GM12874 (cell line): ENCODE measurements around the gene HSF2BP.

ENCODE experiments used
- TF ChIP-seq, protein P1 (sequence below): IDR thresholded peaks from 2 replicates; pipeline ENCODE4 v1.5.1; 2011; ENCODE audit warnings: low read depth, mild to moderate bottlenecking, control low read depth, low read length, moderate library complexity; ENCODE audit not compliant: insufficient read depth

The HSF2BP gene

GRCh38 chr21:43699933-43700599, 40.8 kb upstream of the HSF2BP start:
- TF ChIP-seq, protein P1, sequence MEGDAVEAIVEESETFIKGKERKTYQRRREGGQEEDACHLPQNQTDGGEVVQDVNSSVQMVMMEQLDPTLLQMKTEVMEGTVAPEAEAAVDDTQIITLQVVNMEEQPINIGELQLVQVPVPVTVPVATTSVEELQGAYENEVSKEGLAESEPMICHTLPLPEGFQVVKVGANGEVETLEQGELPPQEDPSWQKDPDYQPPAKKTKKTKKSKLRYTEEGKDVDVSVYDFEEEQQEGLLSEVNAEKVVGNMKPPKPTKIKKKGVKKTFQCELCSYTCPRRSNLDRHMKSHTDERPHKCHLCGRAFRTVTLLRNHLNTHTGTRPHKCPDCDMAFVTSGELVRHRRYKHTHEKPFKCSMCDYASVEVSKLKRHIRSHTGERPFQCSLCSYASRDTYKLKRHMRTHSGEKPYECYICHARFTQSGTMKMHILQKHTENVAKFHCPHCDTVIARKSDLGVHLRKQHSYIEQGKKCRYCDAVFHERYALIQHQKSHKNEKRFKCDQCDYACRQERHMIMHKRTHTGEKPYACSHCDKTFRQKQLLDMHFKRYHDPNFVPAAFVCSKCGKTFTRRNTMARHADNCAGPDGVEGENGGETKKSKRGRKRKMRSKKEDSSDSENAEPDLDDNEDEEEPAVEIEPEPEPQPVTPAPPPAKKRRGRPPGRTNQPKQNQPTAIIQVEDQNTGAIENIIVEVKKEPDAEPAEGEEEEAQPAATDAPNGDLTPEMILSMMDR, result no peak

- TF ChIP-seq, protein P1, result no peak
Observed at GRCh38 chr21:43697758-43698643, 38.7 kb upstream of the HSF2BP start.

DNA sequence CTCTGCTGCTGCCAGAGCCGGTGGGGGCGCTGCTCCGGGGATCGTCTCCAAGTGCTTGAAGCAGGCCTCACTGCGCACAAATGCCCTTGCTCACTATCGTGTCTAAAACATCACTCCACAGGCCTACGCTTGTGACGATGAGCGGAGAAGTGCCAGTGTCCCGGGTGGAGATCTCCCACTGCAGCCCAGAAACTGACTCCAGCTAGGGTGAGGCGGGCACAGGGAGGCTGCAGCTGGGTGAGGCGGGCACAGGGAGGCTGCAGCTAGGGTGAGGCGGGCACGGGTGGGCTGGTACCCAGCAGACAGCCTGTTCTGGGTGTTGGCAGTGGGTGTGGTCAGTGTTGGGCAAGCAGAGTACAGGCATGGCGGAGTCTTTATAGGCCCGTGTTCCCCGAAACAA, 36.9 kb upstream of the HSF2BP start:
- TF ChIP-seq, protein P1, result no peak

- TF ChIP-seq, protein P1, result no peak
Observed at GRCh38 chr21:43694437-43695079, 35.3 kb upstream of the HSF2BP start.

- TF ChIP-seq, protein P1, result no peak
Observed at GRCh38 chr21:43693981-43694380, 34.7 kb upstream of the HSF2BP start.

DNA sequence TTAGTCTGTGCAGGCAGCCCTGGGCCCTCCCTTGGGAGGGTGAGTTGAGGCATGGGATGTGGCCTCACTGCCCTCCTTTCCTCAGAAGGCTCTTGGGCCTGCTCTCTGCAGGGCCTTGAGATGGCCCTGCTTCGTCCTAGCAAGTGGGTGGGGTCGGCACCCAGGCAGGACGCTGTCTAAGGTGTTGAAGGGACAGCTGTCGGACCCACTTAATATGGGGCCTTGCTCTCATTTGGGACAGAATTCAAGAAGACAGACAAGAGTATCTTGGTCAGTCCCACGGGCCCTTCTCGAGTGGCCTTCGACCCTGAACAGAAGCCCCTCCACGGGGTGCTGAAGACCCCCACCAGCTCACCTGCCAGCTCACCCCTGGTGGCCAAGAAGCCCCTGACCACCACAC, 33.7 kb upstream of the HSF2BP start:
- TF ChIP-seq, protein P1, result no peak

- TF ChIP-seq, protein P1, result no peak
Observed at GRCh38 chr21:43691801-43692200, 32.5 kb upstream of the HSF2BP start.
